ENCODE measurements around the gene APOC4. TPM values are rescaled to one million over a fixed set of nuclear protein-coding genes. Genes with fewer than 3 reads are reported as not detected.

APOC4 gene
- polyA plus RNA-seq (2011; rRNA removed) (not detected in 2 replicates), polyA plus RNA-seq (2017; fragmentation: RNase III; extraction: RNeasy Plus Mini Kit Qiagen cat#74134 plus additional on column Dnase treatment) (not detected in 3 replicates), polyA minus RNA-seq (2011; rRNA and poly(A)+ RNA removed) (not detected in 2 replicates)
- polyA plus RNA-seq (2012; cell fraction: cytosol; rRNA removed), result not detected in 2 replicates
- polyA plus RNA-seq (2012; cell fraction: nucleus; rRNA removed), result not detected in 2 replicates

GRCh38 chr19:44942067-44942571, at the start of gene APOC4:
Gene APOC4, plus strand, starts transcription at chr19:44942237. Its CDS starts 41 bp downstream, at chr19:44942278.
- Histone ChIP-seq H3K4me2 (no peak within 1 kb of the TSS), H3K4me1 (no peaks in the 10 kb centered on the region), H3K4me3 (no peak within 1 kb of the TSS), H3K9me3 (no peaks in the 10 kb centered on the region), H3K27ac (no peak within 1 kb of the TSS)
- DNase-seq (ENCODE audit: low read depth in 1 of 2, low spot score in 1 of 2) (no peak), ATAC-seq (peak in 1 of 2 experiments; percentile 35; a peak in 1 of 6 replicates), FAIRE-seq (no peak)
- 86% methylated on average over 13 of the region's 14 CpGs for WGBS (ENCODE audit: missing lambda C conversion rate)
- CTCF ChIA-PET, result interaction anchor here (0.6 to 1.0 kb wide), 3 partner anchors 10 to 138 kb away, joined by 3 to 7 read pairs (median 3); no protein-coding TSS in a partner anchor
- POLR2A ChIA-PET, result no interaction called here
- no peak for TF ChIP-seq MAX (IDR thresholded peaks at IDR 0.05)
- TF ChIP-seq PHF8 (IDR thresholded peaks at IDR 0.05; ENCODE audit: borderline replicate concordance, low read depth), result no peak
- TF ChIP-seq RFX5 (IDR thresholded peaks at IDR 0.05), result no peak
- TF ChIP-seq SMC3 (IDR thresholded peaks at IDR 0.05), result no peak
- TF ChIP-seq CHD2 (IDR thresholded peaks at IDR 0.05; ENCODE audit: low read length, partially characterized antibody), result no peak
- TF ChIP-seq PBX3 (IDR thresholded peaks at IDR 0.05), result no peak
- TF ChIP-seq ZFP36 (IDR thresholded peaks at IDR 0.05; ENCODE audit: borderline replicate concordance, partially characterized antibody), result no peak
- TF ChIP-seq HOXB5 (CRISPR knock-in tag; IDR thresholded peaks at IDR 0.05), result no peak
- TF ChIP-seq NFE2L2 (conservative IDR thresholded peaks at IDR 0.05; ENCODE audit: low read length), result no peak
- no peak for TF ChIP-seq EHF (CRISPR knock-in tag; IDR thresholded peaks at IDR 0.05)
- no peak for TF ChIP-seq POLR2AphosphoS2 (conservative IDR thresholded peaks at IDR 0.05; ENCODE audit: low read length)
- no peak for TF ChIP-seq JUN (IDR thresholded peaks at IDR 0.05)
- TF ChIP-seq, protein P1, sequence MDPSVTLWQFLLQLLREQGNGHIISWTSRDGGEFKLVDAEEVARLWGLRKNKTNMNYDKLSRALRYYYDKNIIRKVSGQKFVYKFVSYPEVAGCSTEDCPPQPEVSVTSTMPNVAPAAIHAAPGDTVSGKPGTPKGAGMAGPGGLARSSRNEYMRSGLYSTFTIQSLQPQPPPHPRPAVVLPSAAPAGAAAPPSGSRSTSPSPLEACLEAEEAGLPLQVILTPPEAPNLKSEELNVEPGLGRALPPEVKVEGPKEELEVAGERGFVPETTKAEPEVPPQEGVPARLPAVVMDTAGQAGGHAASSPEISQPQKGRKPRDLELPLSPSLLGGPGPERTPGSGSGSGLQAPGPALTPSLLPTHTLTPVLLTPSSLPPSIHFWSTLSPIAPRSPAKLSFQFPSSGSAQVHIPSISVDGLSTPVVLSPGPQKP (IDR thresholded peaks at IDR 0.05; ENCODE audit: low read depth, low read length), result no peak
- TF ChIP-seq, protein P2, sequence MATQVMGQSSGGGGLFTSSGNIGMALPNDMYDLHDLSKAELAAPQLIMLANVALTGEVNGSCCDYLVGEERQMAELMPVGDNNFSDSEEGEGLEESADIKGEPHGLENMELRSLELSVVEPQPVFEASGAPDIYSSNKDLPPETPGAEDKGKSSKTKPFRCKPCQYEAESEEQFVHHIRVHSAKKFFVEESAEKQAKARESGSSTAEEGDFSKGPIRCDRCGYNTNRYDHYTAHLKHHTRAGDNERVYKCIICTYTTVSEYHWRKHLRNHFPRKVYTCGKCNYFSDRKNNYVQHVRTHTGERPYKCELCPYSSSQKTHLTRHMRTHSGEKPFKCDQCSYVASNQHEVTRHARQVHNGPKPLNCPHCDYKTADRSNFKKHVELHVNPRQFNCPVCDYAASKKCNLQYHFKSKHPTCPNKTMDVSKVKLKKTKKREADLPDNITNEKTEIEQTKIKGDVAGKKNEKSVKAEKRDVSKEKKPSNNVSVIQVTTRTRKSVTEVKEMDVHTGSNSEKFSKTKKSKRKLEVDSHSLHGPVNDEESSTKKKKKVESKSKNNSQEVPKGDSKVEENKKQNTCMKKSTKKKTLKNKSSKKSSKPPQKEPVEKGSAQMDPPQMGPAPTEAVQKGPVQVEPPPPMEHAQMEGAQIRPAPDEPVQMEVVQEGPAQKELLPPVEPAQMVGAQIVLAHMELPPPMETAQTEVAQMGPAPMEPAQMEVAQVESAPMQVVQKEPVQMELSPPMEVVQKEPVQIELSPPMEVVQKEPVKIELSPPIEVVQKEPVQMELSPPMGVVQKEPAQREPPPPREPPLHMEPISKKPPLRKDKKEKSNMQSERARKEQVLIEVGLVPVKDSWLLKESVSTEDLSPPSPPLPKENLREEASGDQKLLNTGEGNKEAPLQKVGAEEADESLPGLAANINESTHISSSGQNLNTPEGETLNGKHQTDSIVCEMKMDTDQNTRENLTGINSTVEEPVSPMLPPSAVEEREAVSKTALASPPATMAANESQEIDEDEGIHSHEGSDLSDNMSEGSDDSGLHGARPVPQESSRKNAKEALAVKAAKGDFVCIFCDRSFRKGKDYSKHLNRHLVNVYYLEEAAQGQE (IDR thresholded peaks at IDR 0.05), result no peak

GRCh38 chr19:44892932-44893331, 49.1 kb upstream of the APOC4 start:
- POLR2A ChIA-PET, result no interaction called here
- 91% methylated on average over 7 of the region's 7 CpGs for WGBS (ENCODE audit: missing lambda C conversion rate)
- CTCF ChIA-PET, result interaction anchor here (1.0 to 1.9 kb wide), 4 partner anchors 11 to 204 kb away, joined by 3 to 23 read pairs (median 4); no protein-coding TSS in a partner anchor
- TF ChIP-seq RFX5 (IDR thresholded peaks at IDR 0.05) (no peak), HDAC2 (IDR thresholded peaks at IDR 0.05) (no peak), NR3C1 (IDR thresholded peaks at IDR 0.05) (no peak), RCOR1 (IDR thresholded peaks at IDR 0.05; ENCODE audit: low read depth, low read length) (no peak), TFCP2L1 (CRISPR knock-in tag; IDR thresholded peaks at IDR 0.05) (no peak), CHD2 (IDR thresholded peaks at IDR 0.05; ENCODE audit: low read length, partially characterized antibody) (no peak), MYC (IDR thresholded peaks at IDR 0.05; ENCODE audit: borderline replicate concordance, low read length) (no peak), ZFP36 (IDR thresholded peaks at IDR 0.05; ENCODE audit: borderline replicate concordance, partially characterized antibody) (no peak), HES2 (IDR thresholded peaks at IDR 0.05) (no peak), MAZ (IDR thresholded peaks at IDR 0.05; ENCODE audit: borderline replicate concordance, low read depth, low read length) (no peak), GATA3 (IDR thresholded peaks at IDR 0.05; ENCODE audit: borderline replicate concordance) (no peak), ESRRA (IDR thresholded peaks at IDR 0.05; ENCODE audit: borderline replicate concordance, low read length) (no peak), RNF2 (IDR thresholded peaks at IDR 0.05; ENCODE audit: borderline replicate concordance, low read depth) (no peak), PHF8 (IDR thresholded peaks at IDR 0.05; ENCODE audit: borderline replicate concordance, low read depth) (no peak), KDM1A (IDR thresholded peaks at IDR 0.05; ENCODE audit: low read depth) (no peak), EHF (CRISPR knock-in tag; IDR thresholded peaks at IDR 0.05) (no peak), SREBF2 (IDR thresholded peaks at IDR 0.05) (no peak)
- TF ChIP-seq, protein P2 (IDR thresholded peaks at IDR 0.05), result no peak
- Histone ChIP-seq H3K27ac (no peak overlapping the region; a peak in 1 of 6 replicates), H3K9me3 (no peaks in the 10 kb centered on the region), H3K4me3 (peak overlapping the region; percentile 93; the same call in 2 of the 3 replicates), H3K4me1 (peaks cover 23% of the 10 kb centered on the region), H3K4me2 (peak overlapping the region; percentile 96)
- no peak for ATAC-seq
- no peak for DNase-seq (ENCODE audit: low read depth in 1 of 2, low spot score in 1 of 2)
- FAIRE-seq, result no peak

Measured in A549 (cell line).